ENCODE data around the gene DUSP6. TPM values are rescaled to one million over a fixed set of nuclear protein-coding genes. Genes with fewer than 3 reads are reported as not detected.

DUSP6 gene
- total and polyA plus RNA-seq, 4 donors, result 24.1 to 37.0 (median 35.3) TPM

DNA sequence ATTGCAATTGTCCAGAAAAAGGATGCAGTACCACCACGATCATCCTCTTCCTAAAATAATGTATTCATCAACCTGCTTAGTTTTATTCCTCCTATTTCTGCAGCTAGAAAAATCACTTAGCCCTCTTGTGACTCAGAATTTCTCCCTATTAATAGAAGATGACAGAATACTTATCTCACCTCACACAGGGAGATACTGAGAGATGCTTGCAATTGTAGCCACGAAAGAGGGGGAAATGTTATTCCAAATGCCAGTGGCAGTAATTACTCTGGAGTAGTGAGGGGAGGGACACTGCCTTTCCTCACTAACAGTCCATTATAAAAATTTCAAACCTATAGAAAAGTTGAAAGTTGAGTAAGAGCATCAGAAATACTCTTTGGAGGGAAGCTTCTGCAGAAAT, 11.8 kb upstream of the DUSP6 start (continued):
- TF ChIP-seq, protein P1, sequence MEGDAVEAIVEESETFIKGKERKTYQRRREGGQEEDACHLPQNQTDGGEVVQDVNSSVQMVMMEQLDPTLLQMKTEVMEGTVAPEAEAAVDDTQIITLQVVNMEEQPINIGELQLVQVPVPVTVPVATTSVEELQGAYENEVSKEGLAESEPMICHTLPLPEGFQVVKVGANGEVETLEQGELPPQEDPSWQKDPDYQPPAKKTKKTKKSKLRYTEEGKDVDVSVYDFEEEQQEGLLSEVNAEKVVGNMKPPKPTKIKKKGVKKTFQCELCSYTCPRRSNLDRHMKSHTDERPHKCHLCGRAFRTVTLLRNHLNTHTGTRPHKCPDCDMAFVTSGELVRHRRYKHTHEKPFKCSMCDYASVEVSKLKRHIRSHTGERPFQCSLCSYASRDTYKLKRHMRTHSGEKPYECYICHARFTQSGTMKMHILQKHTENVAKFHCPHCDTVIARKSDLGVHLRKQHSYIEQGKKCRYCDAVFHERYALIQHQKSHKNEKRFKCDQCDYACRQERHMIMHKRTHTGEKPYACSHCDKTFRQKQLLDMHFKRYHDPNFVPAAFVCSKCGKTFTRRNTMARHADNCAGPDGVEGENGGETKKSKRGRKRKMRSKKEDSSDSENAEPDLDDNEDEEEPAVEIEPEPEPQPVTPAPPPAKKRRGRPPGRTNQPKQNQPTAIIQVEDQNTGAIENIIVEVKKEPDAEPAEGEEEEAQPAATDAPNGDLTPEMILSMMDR (IDR thresholded peaks at IDR 0.05; ENCODE audit: low read depth, low read length, missing input control), result no peak

DNA sequence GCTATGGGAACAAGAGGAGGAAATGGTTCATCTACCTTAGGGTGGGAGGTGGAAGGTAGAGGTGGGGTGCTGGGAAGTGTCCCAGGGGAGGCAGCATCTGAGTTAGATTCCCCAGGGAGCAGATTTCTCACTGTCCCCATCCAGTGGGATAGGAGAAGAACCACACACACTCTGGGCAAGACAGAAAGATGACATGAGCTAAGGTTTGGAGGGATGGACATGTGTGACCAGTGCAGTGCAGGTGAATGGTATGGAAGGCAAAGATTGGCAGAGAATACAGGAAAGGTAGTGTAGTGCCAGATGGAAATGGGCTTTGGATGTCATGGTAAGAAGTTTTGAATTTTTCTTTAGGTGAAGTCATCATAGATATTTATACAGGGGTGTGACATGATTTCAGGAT, 11.3 kb upstream of the DUSP6 start:
- Histone ChIP-seq H3K9me3 (ENCODE audit: control insufficient read depth in 4 of 4, low read length in 3 of 4) (no peaks in the 10 kb centered on the region), H3K36me3 (ENCODE audit: control insufficient read depth in 4 of 4, insufficient read depth in 3 of 4, low read depth in 1 of 4, low read length in 3 of 4) (no peaks in the 10 kb centered on the region), H3K9ac (ENCODE audit: low read depth in 1 of 2, low read length in 2 of 2) (no peak overlapping the region), H3K4me3 (ENCODE audit: low read depth in 1 of 3, low read length in 3 of 3) (no peak overlapping the region), H3K27ac (ENCODE audit: low read depth in 1 of 2, low read length in 2 of 2) (peak overlapping the region; percentile 4 to 13), H3K4me1 (ENCODE audit: control insufficient read depth in 4 of 4, insufficient read depth in 4 of 4, low read length in 3 of 4) (peaks cover 4 to 28% (median 13%) of the 10 kb centered on the region in 4 donors), H3K27me3 (ENCODE audit: control insufficient read depth in 4 of 4, insufficient read depth in 4 of 4, low read length in 3 of 4) (no peaks in the 10 kb centered on the region)
- no peak for DNase-seq (ENCODE audit: low spot score)
- TF ChIP-seq TAF1 (conservative IDR thresholded peaks at IDR 0.05), result no peak
- no peak for TF ChIP-seq EGR1 (IDR thresholded peaks at IDR 0.05; ENCODE audit: low read depth in 2 of 2)
- TF ChIP-seq, protein P2, sequence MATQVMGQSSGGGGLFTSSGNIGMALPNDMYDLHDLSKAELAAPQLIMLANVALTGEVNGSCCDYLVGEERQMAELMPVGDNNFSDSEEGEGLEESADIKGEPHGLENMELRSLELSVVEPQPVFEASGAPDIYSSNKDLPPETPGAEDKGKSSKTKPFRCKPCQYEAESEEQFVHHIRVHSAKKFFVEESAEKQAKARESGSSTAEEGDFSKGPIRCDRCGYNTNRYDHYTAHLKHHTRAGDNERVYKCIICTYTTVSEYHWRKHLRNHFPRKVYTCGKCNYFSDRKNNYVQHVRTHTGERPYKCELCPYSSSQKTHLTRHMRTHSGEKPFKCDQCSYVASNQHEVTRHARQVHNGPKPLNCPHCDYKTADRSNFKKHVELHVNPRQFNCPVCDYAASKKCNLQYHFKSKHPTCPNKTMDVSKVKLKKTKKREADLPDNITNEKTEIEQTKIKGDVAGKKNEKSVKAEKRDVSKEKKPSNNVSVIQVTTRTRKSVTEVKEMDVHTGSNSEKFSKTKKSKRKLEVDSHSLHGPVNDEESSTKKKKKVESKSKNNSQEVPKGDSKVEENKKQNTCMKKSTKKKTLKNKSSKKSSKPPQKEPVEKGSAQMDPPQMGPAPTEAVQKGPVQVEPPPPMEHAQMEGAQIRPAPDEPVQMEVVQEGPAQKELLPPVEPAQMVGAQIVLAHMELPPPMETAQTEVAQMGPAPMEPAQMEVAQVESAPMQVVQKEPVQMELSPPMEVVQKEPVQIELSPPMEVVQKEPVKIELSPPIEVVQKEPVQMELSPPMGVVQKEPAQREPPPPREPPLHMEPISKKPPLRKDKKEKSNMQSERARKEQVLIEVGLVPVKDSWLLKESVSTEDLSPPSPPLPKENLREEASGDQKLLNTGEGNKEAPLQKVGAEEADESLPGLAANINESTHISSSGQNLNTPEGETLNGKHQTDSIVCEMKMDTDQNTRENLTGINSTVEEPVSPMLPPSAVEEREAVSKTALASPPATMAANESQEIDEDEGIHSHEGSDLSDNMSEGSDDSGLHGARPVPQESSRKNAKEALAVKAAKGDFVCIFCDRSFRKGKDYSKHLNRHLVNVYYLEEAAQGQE (IDR thresholded peaks at IDR 0.05), result no peak
- TF ChIP-seq, protein P3, sequence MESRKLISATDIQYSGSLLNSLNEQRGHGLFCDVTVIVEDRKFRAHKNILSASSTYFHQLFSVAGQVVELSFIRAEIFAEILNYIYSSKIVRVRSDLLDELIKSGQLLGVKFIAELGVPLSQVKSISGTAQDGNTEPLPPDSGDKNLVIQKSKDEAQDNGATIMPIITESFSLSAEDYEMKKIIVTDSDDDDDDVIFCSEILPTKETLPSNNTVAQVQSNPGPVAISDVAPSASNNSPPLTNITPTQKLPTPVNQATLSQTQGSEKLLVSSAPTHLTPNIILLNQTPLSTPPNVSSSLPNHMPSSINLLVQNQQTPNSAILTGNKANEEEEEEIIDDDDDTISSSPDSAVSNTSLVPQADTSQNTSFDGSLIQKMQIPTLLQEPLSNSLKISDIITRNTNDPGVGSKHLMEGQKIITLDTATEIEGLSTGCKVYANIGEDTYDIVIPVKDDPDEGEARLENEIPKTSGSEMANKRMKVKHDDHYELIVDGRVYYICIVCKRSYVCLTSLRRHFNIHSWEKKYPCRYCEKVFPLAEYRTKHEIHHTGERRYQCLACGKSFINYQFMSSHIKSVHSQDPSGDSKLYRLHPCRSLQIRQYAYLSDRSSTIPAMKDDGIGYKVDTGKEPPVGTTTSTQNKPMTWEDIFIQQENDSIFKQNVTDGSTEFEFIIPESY (IDR thresholded peaks at IDR 0.05), result no peak
- TF ChIP-seq ATF3 (IDR thresholded peaks at IDR 0.05), result no peak
- TF ChIP-seq, protein P1 (IDR thresholded peaks at IDR 0.05; ENCODE audit: low read depth, low read length, missing input control), result no peak
- TF ChIP-seq HNF4G (IDR thresholded peaks at IDR 0.05), result no peak

GRCh38 chr12:89363084-89363483, 10.8 kb upstream of the DUSP6 start:
- Histone ChIP-seq H3K9ac (ENCODE audit: low read depth in 1 of 2, low read length in 2 of 2) (no peak overlapping the region), H3K36me3 (ENCODE audit: control insufficient read depth in 4 of 4, insufficient read depth in 3 of 4, low read depth in 1 of 4, low read length in 3 of 4) (no peaks in the 10 kb centered on the region), H3K27me3 (ENCODE audit: control insufficient read depth in 4 of 4, insufficient read depth in 4 of 4, low read length in 3 of 4) (no peaks in the 10 kb centered on the region), H3K9me3 (ENCODE audit: control insufficient read depth in 4 of 4, low read length in 3 of 4) (no peaks in the 10 kb centered on the region), H3K4me1 (ENCODE audit: control insufficient read depth in 4 of 4, insufficient read depth in 4 of 4, low read length in 3 of 4) (peaks cover 4 to 30% (median 15%) of the 10 kb centered on the region in 4 donors), H3K27ac (ENCODE audit: low read depth in 1 of 2, low read length in 2 of 2) (peak overlapping the region in 1 of 2 donors; percentile 20), H3K4me3 (ENCODE audit: low read depth in 1 of 3, low read length in 3 of 3) (no peak overlapping the region)
- TF ChIP-seq GABPA (IDR thresholded peaks at IDR 0.05 in 1 of 2, conservative IDR thresholded peaks at IDR 0.05 in 1 of 2) (no peak), RXRA (IDR thresholded peaks at IDR 0.05) (peak in 1 of 2 donors; percentile 11), SP1 (IDR thresholded peaks at IDR 0.05) (no peak)
- 51% methylated on average over 4 of the region's 4 CpGs for WGBS
- no peak for DNase-seq (ENCODE audit: low spot score)

Data from liver (tissue), 9 donors.